ENCODE measurements around the gene PAOX.
"Not testable (repeated sequence)": the region's sequence is repeated elsewhere in the genome, so short reads cannot be mapped to it uniquely, and the experiment has no call there.

Gene PAOX

GRCh38 chr10:133365461-133366129, 13.5 kb upstream of the PAOX start:
- no peak for DNase-seq

- DNase-seq = no peak
Measured at GRCh38 chr10:133366130-133366478, 13.0 kb upstream of the PAOX start.

- DNase-seq = no peak
Measured at GRCh38 chr10:133366751-133367150, 12.3 kb upstream of the PAOX start.

- not testable (repeated sequence) for DNase-seq
Measured at GRCh38 chr10:133367461-133367860, 11.6 kb upstream of the PAOX start.

- no peak for DNase-seq
Measured at GRCh38 chr10:133368153-133368552, 10.9 kb upstream of the PAOX start.

- DNase-seq = no peak
Measured at GRCh38 chr10:133370030-133370786, 8.9 kb upstream of the PAOX start.

GRCh38 chr10:133372507-133372906, 6.6 kb upstream of the PAOX start:
- DNase-seq = no peak

GRCh38 chr10:133373174-133374090, 5.6 kb upstream of the PAOX start, which contains the start of gene ECHS1:
TSS of gene ECHS1 (minus strand) at chr10:133373354. CDS start at chr10:133373333, 21 bp downstream.
- peak; percentile 29 for DNase-seq

GRCh38 chr10:133375357-133376115, 3.5 kb upstream of the PAOX start:
- no peak for DNase-seq

- not testable (repeated sequence) for DNase-seq
Measured at GRCh38 chr10:133376183-133376582, 2.9 kb upstream of the PAOX start.

GRCh38 chr10:133377025-133377817, 1.8 kb upstream of the PAOX start:
- no peak for DNase-seq

GRCh38 chr10:133377818-133378250, 1.2 kb upstream of the PAOX start:
- no peak for DNase-seq

- DNase-seq = no peak
Measured at GRCh38 chr10:133378251-133379096, 588 bp upstream of the PAOX start.

- no peak for DNase-seq
Measured at GRCh38 chr10:133379801-133380666, 972 bp downstream of the PAOX start.

GRCh38 chr10:133381036-133381435, 2.0 kb downstream of the PAOX start:
- DNase-seq = no peak

- DNase-seq = no peak
Measured at GRCh38 chr10:133383551-133383950, 4.5 kb downstream of the PAOX start.

GRCh38 chr10:133384071-133384470, 5.0 kb downstream of the PAOX start:
- DNase-seq = no peak

GRCh38 chr10:133385214-133385613, 6.2 kb downstream of the PAOX start:
- no peak for DNase-seq

GRCh38 chr10:133386951-133387350, 7.9 kb downstream of the PAOX start:
- not testable (repeated sequence) for DNase-seq
